Neutrophil (primary cell): ENCODE results near the gene SORCS2.

Experiments used
- H3K27ac ChIP-seq: fragments of 200-600 bp; sonication (generic); 2 replicates; pipeline ENCODE4 v1.5.1; 2016; ENCODE audit warnings: mild to moderate bottlenecking, moderate library complexity
- H3K27me3 ChIP-seq: fragments of 200-600 bp; sonication (generic); 2 replicates; pipeline ENCODE4 v1.6.0; 2016; ENCODE audit warnings: mild to moderate bottlenecking
- H3K36me3 ChIP-seq: fragments of 200-600 bp; sonication (generic); 2 replicates; pipeline ENCODE4 v1.5.1; 2017
- H3K4me1 ChIP-seq, 2 experiments: fragments of 200-600 bp in 1 of 2; sonication (generic) in 1 of 2; 1 replicate in 1 of 2; 2 replicates in 1 of 2; pipeline versions ENCODE4 v1.5.1 to v1.6.1; 2013 to 2016; ENCODE audit warnings: low read depth in 1 of 2, low read length in 1 of 2, mild to moderate bottlenecking in 1 of 2, moderate library complexity in 1 of 2; ENCODE audit not compliant: control insufficient read depth in 1 of 2, insufficient read depth in 1 of 2
- H3K4me3 ChIP-seq, 2 experiments: fragments of 200-600 bp in 1 of 2; sonication (generic) in 1 of 2; 1 replicate in 1 of 2; 2 replicates in 1 of 2; pipeline ENCODE4 v1.5.1; 2013 to 2016; ENCODE audit warnings: low read depth in 1 of 2, low read length in 1 of 2, mild to moderate bottlenecking in 1 of 2, moderate library complexity in 1 of 2
- H3K9me3 ChIP-seq: fragments of 200-600 bp; sonication (generic); 2 replicates; pipeline ENCODE4 v1.5.1; 2016
- CTCF ChIP-seq: fragments of 200-600 bp; sonication (generic); IDR thresholded peaks from 2 replicates; pipeline ENCODE4 v1.5.1; 2016; ENCODE audit warnings: antibody characterized with exemption

The SORCS2 gene

GRCh38 chr4:7547368-7548040 lies 355.2 kb downstream of the SORCS2 start:
- H3K4me3 ChIP-seq, result no peak overlapping the region
- no peaks in the 10 kb centered on the region for H3K9me3 ChIP-seq
- no peaks in the 10 kb centered on the region for H3K27me3 ChIP-seq
- TF ChIP-seq CTCF, result no peak
- no peak overlapping the region for H3K27ac ChIP-seq
- H3K36me3 ChIP-seq, result no peaks in the 10 kb centered on the region
- no peaks in the 10 kb centered on the region for H3K4me1 ChIP-seq

- Histone ChIP-seq H3K4me3 (no peak overlapping the region), H3K4me1 (no peaks in the 10 kb centered on the region), H3K27ac (no peak overlapping the region), H3K27me3 (no peaks in the 10 kb centered on the region), H3K36me3 (no peaks in the 10 kb centered on the region), H3K9me3 (no peaks in the 10 kb centered on the region)
- TF ChIP-seq CTCF, result no peak
Measured at GRCh38 chr4:7549866-7550265, 357.5 kb downstream of the SORCS2 start.

GRCh38 chr4:7552466-7552865 lies 360.1 kb downstream of the SORCS2 start:
- Histone ChIP-seq H3K4me1 (no peaks in the 10 kb centered on the region), H3K27ac (no peak overlapping the region), H3K9me3 (no peaks in the 10 kb centered on the region), H3K36me3 (no peaks in the 10 kb centered on the region), H3K4me3 (no peak overlapping the region), H3K27me3 (no peaks in the 10 kb centered on the region)
- no peak for TF ChIP-seq CTCF

- Histone ChIP-seq H3K9me3 (no peaks in the 10 kb centered on the region), H3K36me3 (no peaks in the 10 kb centered on the region), H3K4me1 (no peaks in the 10 kb centered on the region)
Measured at GRCh38 chr4:7553280-7553679, 360.9 kb downstream of the SORCS2 start.

GRCh38 chr4:7554905-7555304 lies 362.6 kb downstream of the SORCS2 start:
- Histone ChIP-seq H3K27me3 (no peaks in the 10 kb centered on the region), H3K27ac (no peak overlapping the region), H3K4me3 (no peak overlapping the region), H3K4me1 (no peaks in the 10 kb centered on the region), H3K9me3 (no peaks in the 10 kb centered on the region), H3K36me3 (no peaks in the 10 kb centered on the region)
- TF ChIP-seq CTCF, result no peak

More at GRCh38 chr4:7553280-7553679, 360.9 kb downstream of the SORCS2 start:
- Histone ChIP-seq H3K27ac (no peak overlapping the region), H3K4me3 (no peak overlapping the region), H3K27me3 (no peaks in the 10 kb centered on the region)
- TF ChIP-seq CTCF, result no peak
